ENCODE data around the gene FHIT. TPM values are rescaled to one million over a fixed set of nuclear protein-coding genes. Genes with fewer than 3 reads are reported as not detected.

FHIT gene
- total RNA-seq, 1 experiment from 2014 or later = 3.6 TPM

DNA sequence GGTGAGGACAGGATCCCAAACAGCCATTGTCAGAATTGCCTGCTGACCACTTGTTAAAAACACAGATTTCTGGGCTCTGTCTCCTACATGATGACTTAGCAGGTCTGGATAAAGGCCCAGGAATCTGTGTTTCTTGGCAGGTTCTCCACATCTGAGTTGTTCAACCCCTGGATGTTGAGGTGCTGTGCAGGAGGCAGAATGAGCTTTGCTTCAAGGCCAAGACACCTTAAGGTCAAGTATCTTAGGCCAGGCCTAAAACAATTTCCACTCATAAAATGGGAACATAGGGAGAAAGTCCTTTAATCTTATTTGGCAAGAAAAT, 1522.7 kb downstream of the FHIT start:
- Histone ChIP-seq H3F3A (ENCODE audit: low read length, unreplicated experiment) (no peaks in the 10 kb centered on the region), H3K4me2 (ENCODE audit: low read length) (no peak overlapping the region), H3K4me1 (ENCODE audit: insufficient read depth, low read length) (peaks cover 10% of the 10 kb centered on the region), H3K4me3 (ENCODE audit: low read length) (no peak overlapping the region), H3K9me2 (replicated peaks; ENCODE audit: low read length) (peaks cover 5% of the 10 kb centered on the region; the same call in 1 of the 2 replicates), H3K9ac (ENCODE audit: low read length) (no peak overlapping the region), H3K79me2 (ENCODE audit: low read length) (no peaks in the 10 kb centered on the region), H3K9me3 (ENCODE audit: low read length) (0 out of 2 replicates have a peak, but pooled peaks cover 3% of the 10 kb centered on the region), H3K27ac (ENCODE audit: low read length) (no peak overlapping the region), H2AFZ (ENCODE audit: low read length) (no peak overlapping the region), H4K20me1 (ENCODE audit: low read length) (no peaks in the 10 kb centered on the region), H3K27me3 (ENCODE audit: low read length) (no peaks in the 10 kb centered on the region), H3K36me3 (ENCODE audit: low read depth, low read length) (no peaks in the 10 kb centered on the region)
- no TSS peak for BruUV-seq (replicated peaks)
- DNase-seq (no peak), ATAC-seq (no peak)
- CTCF ChIA-PET = interaction anchor here (0.7 kb wide), 1 partner anchor 43 kb away, joined by 3 read pairs; no protein-coding TSS in a partner anchor
- TF ChIP-seq CTCF (conservative IDR thresholded peaks at IDR 0.05; ENCODE audit: low read depth, low read length) (no peak), EZH2 (IDR thresholded peaks at IDR 0.05; ENCODE audit: low read length, unreplicated experiment) (no peak), EZH2phosphoT487 (IDR thresholded peaks at IDR 0.05; ENCODE audit: borderline replicate concordance, low read length) (no peak)
- intact Hi-C loops (cut with micrococcal nuclease) = no loop called here
- POLR2A ChIA-PET (ENCODE audit: unreplicated experiment) = no interaction called here

GRCh38 chr3:59727902-59728586, 1523.2 kb downstream of the FHIT start:
- Histone ChIP-seq H3K4me1 (ENCODE audit: insufficient read depth, low read length) (peaks cover 10% of the 10 kb centered on the region), H3K79me2 (ENCODE audit: low read length) (no peaks in the 10 kb centered on the region), H3K36me3 (ENCODE audit: low read depth, low read length) (no peaks in the 10 kb centered on the region), H3K9ac (ENCODE audit: low read length) (no peak overlapping the region), H3K27me3 (ENCODE audit: low read length) (no peaks in the 10 kb centered on the region), H3K4me2 (ENCODE audit: low read length) (no peak overlapping the region), H3F3A (ENCODE audit: low read length, unreplicated experiment) (no peaks in the 10 kb centered on the region), H3K27ac (ENCODE audit: low read length) (no peak overlapping the region), H3K4me3 (ENCODE audit: low read length) (no peak overlapping the region), H2AFZ (ENCODE audit: low read length) (no peak overlapping the region), H4K20me1 (ENCODE audit: low read length) (no peaks in the 10 kb centered on the region), H3K9me3 (ENCODE audit: low read length) (0 out of 2 replicates have a peak, but pooled peaks cover 3% of the 10 kb centered on the region), H3K9me2 (replicated peaks; ENCODE audit: low read length) (peaks cover 5% of the 10 kb centered on the region; the same call in 1 of the 2 replicates)
- no TSS peak for BruUV-seq (replicated peaks)
- ATAC-seq (no peak), DNase-seq (no peak)
- ChIA-PET POLR2A (ENCODE audit: unreplicated experiment) (interaction anchor here (0.6 kb wide), 1 partner anchor 147 kb away, joined by 5 read pairs; no protein-coding TSS in a partner anchor), CTCF (no interaction called here)
- intact Hi-C loops (cut with micrococcal nuclease) = no loop called here
- TF ChIP-seq EZH2 (IDR thresholded peaks at IDR 0.05; ENCODE audit: low read length, unreplicated experiment) (no peak), EZH2phosphoT487 (IDR thresholded peaks at IDR 0.05; ENCODE audit: borderline replicate concordance, low read length) (no peak), CTCF (conservative IDR thresholded peaks at IDR 0.05; ENCODE audit: low read depth, low read length) (no peak)

DNA sequence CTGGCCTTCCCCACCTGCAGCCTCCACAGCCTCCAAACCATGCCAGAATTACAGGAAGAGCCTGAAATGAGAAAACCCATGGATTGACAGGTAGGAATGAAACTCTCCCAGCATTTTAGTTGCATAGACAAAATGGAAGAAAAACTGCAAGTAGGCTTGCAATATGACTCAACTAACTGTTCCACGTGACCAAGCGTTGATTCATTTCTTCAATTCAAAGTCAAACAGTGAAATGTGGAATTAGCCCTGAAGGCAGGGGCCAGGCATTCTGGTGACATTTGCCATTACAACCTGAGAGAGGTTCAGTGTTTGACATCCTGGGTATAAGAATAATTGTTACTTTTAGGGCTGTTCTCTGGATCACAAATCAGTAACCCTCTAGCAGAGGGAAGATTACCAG, 1525.0 kb downstream of the FHIT start:
- peak; percentile 64 for DNase-seq
- Histone ChIP-seq H3K27ac (ENCODE audit: low read length) (no peak overlapping the region), H3K9me3 (ENCODE audit: low read length) (0 out of 2 replicates have a peak, but pooled peaks cover 3% of the 10 kb centered on the region), H3K9me2 (replicated peaks; ENCODE audit: low read length) (peaks cover 5% of the 10 kb centered on the region; the same call in 1 of the 2 replicates), H3K79me2 (ENCODE audit: low read length) (no peaks in the 10 kb centered on the region), H2AFZ (ENCODE audit: low read length) (peak overlapping the region; percentile 30), H3F3A (ENCODE audit: low read length, unreplicated experiment) (no peaks in the 10 kb centered on the region), H4K20me1 (ENCODE audit: low read length) (no peaks in the 10 kb centered on the region), H3K9ac (ENCODE audit: low read length) (no peak overlapping the region), H3K4me2 (ENCODE audit: low read length) (no peak overlapping the region), H3K4me3 (ENCODE audit: low read length) (no peak overlapping the region), H3K4me1 (ENCODE audit: insufficient read depth, low read length) (peaks cover 10% of the 10 kb centered on the region), H3K36me3 (ENCODE audit: low read depth, low read length) (no peaks in the 10 kb centered on the region), H3K27me3 (ENCODE audit: low read length) (no peaks in the 10 kb centered on the region)
- ChIA-PET CTCF (no interaction called here), POLR2A (ENCODE audit: unreplicated experiment) (no interaction called here)
- ATAC-seq = no peak; the same call in 1 of the 2 replicates
- intact Hi-C loops (cut with micrococcal nuclease) = no loop called here
- TF ChIP-seq EZH2phosphoT487 (IDR thresholded peaks at IDR 0.05; ENCODE audit: borderline replicate concordance, low read length) = no peak
- TF ChIP-seq EZH2 (IDR thresholded peaks at IDR 0.05; ENCODE audit: low read length, unreplicated experiment) = no peak
- no peak for TF ChIP-seq CTCF (conservative IDR thresholded peaks at IDR 0.05; ENCODE audit: low read depth, low read length)
- BruUV-seq (replicated peaks) = no TSS peak

All from PC-3 (cell line).